H9 (cell line): ENCODE data around the gene TTC19. TPM values are rescaled to one million over a fixed set of nuclear protein-coding genes. Genes with fewer than 3 reads are reported as not detected.

Source experiments
- DNase-seq: peaks from one replicate; pipeline ENCODE4 v3.0.0-alpha.2; 2017
- H2AFZ ChIP-seq: one replicate; pipeline ENCODE4 v1.6.1; 2013; ENCODE audit warnings: mild to moderate bottlenecking, low read length, control low read depth, moderate library complexity
- H2AK5ac ChIP-seq: 2 replicates; pipeline ENCODE4 v1.6.1; 2013; ENCODE audit warnings: low read length, control low read depth, mixed read lengths; ENCODE audit not compliant: insufficient read length
- H2BK120ac ChIP-seq: one replicate; pipeline ENCODE4 v1.6.1; 2013; ENCODE audit warnings: low read depth, mild to moderate bottlenecking, low read length, control low read depth, inconsistent platforms; ENCODE audit not compliant: poor library complexity, severe bottlenecking
- H2BK12ac ChIP-seq: 2 replicates; pipeline ENCODE4 v1.6.1; 2013; ENCODE audit warnings: low read length, control low read depth, mixed read lengths, low read depth; ENCODE audit not compliant: insufficient read length
- H2BK15ac ChIP-seq: 2 replicates; pipeline ENCODE4 v1.6.1; 2013; ENCODE audit warnings: low read depth, low read length, control low read depth
- H2BK20ac ChIP-seq: one replicate; pipeline ENCODE4 v1.6.1; 2013; ENCODE audit warnings: low read depth, mild to moderate bottlenecking, low read length, control low read depth, inconsistent platforms; ENCODE audit not compliant: poor library complexity, severe bottlenecking
- H2BK5ac ChIP-seq: 2 replicates; pipeline ENCODE4 v1.6.1; 2013; ENCODE audit warnings: low read length, control low read depth, mixed read lengths; ENCODE audit not compliant: insufficient read length
- H3K14ac ChIP-seq: 2 replicates; pipeline ENCODE4 v1.6.1; 2013; ENCODE audit warnings: low read length, control low read depth; ENCODE audit not compliant: insufficient read depth
- H3K18ac ChIP-seq: 2 replicates; pipeline ENCODE4 v1.6.1; 2013; ENCODE audit warnings: low read depth, mild to moderate bottlenecking, mixed read lengths, low read length, control low read depth; ENCODE audit not compliant: insufficient read length
- H3K23ac ChIP-seq: 2 replicates; pipeline ENCODE4 v1.6.1; 2013; ENCODE audit warnings: low read length, control low read depth, mixed read lengths, low read depth; ENCODE audit not compliant: insufficient read length
- H3K23me2 ChIP-seq: 2 replicates; pipeline ENCODE4 v1.6.1; 2013; ENCODE audit warnings: low read depth, mild to moderate bottlenecking, mixed read lengths, low read length, control low read depth; ENCODE audit not compliant: insufficient read length, poor library complexity, severe bottlenecking
- H3K27ac ChIP-seq: 2 replicates; pipeline ENCODE4 v1.5.1; 2013; ENCODE audit warnings: low read length, control low read depth, mixed read lengths, low read depth; ENCODE audit not compliant: insufficient read length
- H3K27me3 ChIP-seq: 2 replicates; pipeline ENCODE4 v1.6.1; 2013; ENCODE audit warnings: low read length, control low read depth, inconsistent platforms; ENCODE audit not compliant: insufficient read depth
- H3K4ac ChIP-seq: 2 replicates; pipeline ENCODE4 v1.6.1; 2013; ENCODE audit warnings: low read depth, mild to moderate bottlenecking, control low read depth, inconsistent platforms, low read length, moderate library complexity
- H3K4me1 ChIP-seq: 2 replicates; pipeline ENCODE4 v1.6.1; 2013; ENCODE audit warnings: low read length, control low read depth, inconsistent platforms; ENCODE audit not compliant: insufficient read depth
- H3K4me2 ChIP-seq: 2 replicates; pipeline ENCODE4 v1.6.1; 2013; ENCODE audit warnings: low read length, control low read depth, mixed read lengths; ENCODE audit not compliant: insufficient read length, insufficient read depth
- H3K56ac ChIP-seq: 2 replicates; pipeline ENCODE4 v1.6.1; 2013; ENCODE audit warnings: low read depth, mild to moderate bottlenecking, mixed read lengths, low read length, control low read depth; ENCODE audit not compliant: insufficient read length
- H3K79me1 ChIP-seq: 2 replicates; pipeline ENCODE4 v1.6.1; 2013; ENCODE audit warnings: low read depth, mild to moderate bottlenecking, moderate library complexity, low read length, control low read depth, inconsistent platforms; ENCODE audit not compliant: insufficient read depth, poor library complexity, severe bottlenecking
- H3K79me2 ChIP-seq: 2 replicates; pipeline ENCODE4 v1.6.1; 2013; ENCODE audit warnings: low read length, control low read depth, inconsistent platforms; ENCODE audit not compliant: insufficient read depth
- H3K9ac ChIP-seq: 2 replicates; pipeline ENCODE4 v1.6.1; 2013; ENCODE audit warnings: low read length, control low read depth, mixed read lengths; ENCODE audit not compliant: insufficient read length; ENCODE audit errors: extremely low read depth
- H3K9me3 ChIP-seq: one replicate; pipeline ENCODE4 v1.6.1; 2013; ENCODE audit warnings: low read depth, low read length, inconsistent platforms; ENCODE audit not compliant: control insufficient read depth
- H3T11ph ChIP-seq: one replicate; pipeline ENCODE4 v1.6.1; 2013; ENCODE audit warnings: mild to moderate bottlenecking, low read length, control low read depth, inconsistent platforms
- H4K20me1 ChIP-seq: one replicate; pipeline ENCODE4 v1.6.1; 2013; ENCODE audit not compliant: control insufficient read depth, insufficient read length, insufficient read depth
- H4K5ac ChIP-seq: 2 replicates; pipeline ENCODE4 v1.6.1; 2013; ENCODE audit warnings: low read depth, mild to moderate bottlenecking, mixed read lengths, low read length, control low read depth; ENCODE audit not compliant: insufficient read length
- H4K8ac ChIP-seq: replicated peaks from 2 replicates; pipeline ENCODE4 v1.6.1; 2013; ENCODE audit warnings: low read length, control low read depth, mixed read lengths, low read depth; ENCODE audit not compliant: insufficient read length
- H4K91ac ChIP-seq: 2 replicates; pipeline ENCODE4 v1.6.1; 2013; ENCODE audit warnings: low read depth, mild to moderate bottlenecking, moderate library complexity, mixed read lengths, low read length, control low read depth; ENCODE audit not compliant: insufficient read length
- H3K27ac Mint-ChIP-seq, 3 experiments: 2 replicates in 2 of 3; 3 replicates in 1 of 3; pipeline ENCODE4 v1.8.0; 2020 to 2021; ENCODE audit warnings: mixed read lengths in 3 of 3, mild to moderate bottlenecking in 1 of 3, moderate library complexity in 1 of 3
- H3K27me3 Mint-ChIP-seq: 2 replicates; pipeline ENCODE4 v1.8.0; 2021; ENCODE audit warnings: low read depth, mild to moderate bottlenecking, moderate library complexity, mixed read lengths
- H3K36me3 Mint-ChIP-seq, 3 experiments: 2 replicates in 2 of 3; 3 replicates in 1 of 3; pipeline ENCODE4 v1.8.0; 2020 to 2021; ENCODE audit warnings: low read depth in 3 of 3, mixed read lengths in 3 of 3; ENCODE audit not compliant: insufficient read depth in 1 of 3
- H3K4me1 Mint-ChIP-seq, 2 experiments: 2 replicates each; pipeline ENCODE4 v1.8.0; 2020; ENCODE audit warnings: mixed read lengths in 2 of 2
- H3K4me3 Mint-ChIP-seq, 2 experiments: 2 replicates in 1 of 2; 3 replicates in 1 of 2; pipeline ENCODE4 v1.8.0; 2020 to 2021; ENCODE audit warnings: mild to moderate bottlenecking in 2 of 2, mixed read lengths in 2 of 2, moderate library complexity in 1 of 2
- H3K9me3 Mint-ChIP-seq, 2 experiments: 2 replicates in 1 of 2; 3 replicates in 1 of 2; pipeline ENCODE4 v1.8.0; 2020; ENCODE audit warnings: mild to moderate bottlenecking in 2 of 2, mixed read lengths in 2 of 2, moderate library complexity in 1 of 2
- CTCF ChIP-seq: fragments of 200-600 bp; sonication (generic); conservative IDR thresholded peaks from 3 replicates; pipeline ENCODE4 v1.8.0; 2021; ENCODE audit warnings: antibody characterized with exemption, mild to moderate bottlenecking
- WGBS: extraction: QIAGEN DNeasy Blood & Tissue Kit; methylation state at CpG from one replicate; pipeline ENCODE4 v1.1.7; 2013; ENCODE audit warnings: missing lambda C conversion rate, low lambda C conversion rate, mixed read lengths; ENCODE audit not compliant: insufficient read length; ENCODE audit errors: extremely low coverage; 5-methylcytosine and 5-hydroxymethylcytosine counted together
- total RNA-seq: library from RNA; stranded (reverse); gene quantifications from 2 replicates; pipeline ENCODE4 v1.2.1, GENCODE V29; 2021

Gene TTC19
- total RNA-seq, 1 experiment from 2014 or later = 64.3 TPM

- Histone ChIP-seq H3K27me3 (no peaks in the 10 kb centered on the region), H3K9me3 (no peaks in the 10 kb centered on the region), H2BK5ac (no peak overlapping the region), H2BK15ac (no peak overlapping the region), H2BK120ac (no peak overlapping the region), H3K23ac (no peak overlapping the region), H3K27ac (no peak overlapping the region), H2BK12ac (no peak overlapping the region), H4K8ac (no peak overlapping the region), H2BK20ac (no peak overlapping the region), H3K4me2 (no peak overlapping the region), H3K79me1 (no peaks in the 10 kb centered on the region), H4K5ac (no peak overlapping the region), H3K4me1 (no peaks in the 10 kb centered on the region), H3K56ac (no peak overlapping the region), H3K18ac (no peak overlapping the region), H2AFZ (no peak overlapping the region), H2AK5ac (no peak overlapping the region), H3K4ac (no peak overlapping the region), H4K91ac (no peak overlapping the region), H3K23me2 (no peaks in the 10 kb centered on the region), H3T11ph (no peak overlapping the region), H3K9ac (no peak overlapping the region), H3K79me2 (no peaks in the 10 kb centered on the region), H4K20me1 (no peaks in the 10 kb centered on the region), H3K14ac (no peak overlapping the region)
- Mint-ChIP-seq H3K4me1 (no peaks in the 10 kb centered on the region), H3K36me3 (peaks cover 26 to 70% (median 61%) of the 10 kb centered on the region in 3 experiments), H3K9me3 (no peaks in the 10 kb centered on the region), H3K27me3 (no peaks in the 10 kb centered on the region), H3K27ac (no peak overlapping the region), H3K4me3 (no peak overlapping the region)
- no CpG with 5 or more reads among the region's 5 CpGs for WGBS
- no peak for DNase-seq
- TF ChIP-seq CTCF = no peak
These were observed 76.3 kb downstream of the TTC19 start for GRCh38 chr17:16075949-16076348.

Other genes with a start within 250 kb of the TTC19 start
- gene ADORA2B, start 54.7 kb upstream of the TTC19 start, total RNA-seq = 3.1 and 3.2 TPM in 2 replicates
- 35.8 and 37.8 TPM in 2 replicates for gene ZSWIM7, start 120 bp upstream of the TTC19 start, total RNA-seq
- 112 and 119 TPM in 2 replicates for gene NCOR1, start 215.7 kb downstream of the TTC19 start, total RNA-seq
- 21.6 and 24.3 TPM in 2 replicates for gene PIGL, start 217.4 kb downstream of the TTC19 start, total RNA-seq